SK-N-MC (cell line): ENCODE measurements around the gene CT47C1.

ENCODE experiments used
- DNase-seq: peaks from one replicate; pipeline ENCODE4 v3.0.0-alpha.2; 2011; ENCODE audit warnings: low read depth, low spot score
- H3K27ac ChIP-seq: fragments of 200-600 bp; sonication (generic); 2 replicates; pipeline ENCODE4 v1.5.1; 2016; ENCODE audit warnings: mixed run types
- H3K36me3 ChIP-seq: fragments of 200-600 bp; sonication (generic); 2 replicates; pipeline ENCODE4 v1.6.1; 2017; ENCODE audit warnings: antibody characterized with exemption, low read length, mixed read lengths; ENCODE audit not compliant: insufficient read depth
- H3K4me3 ChIP-seq: fragments of 200-600 bp; sonication (generic); 2 replicates; pipeline ENCODE4 v1.5.1; 2016
- H3K9ac ChIP-seq: fragments of 200-600 bp; sonication (generic); 2 replicates; pipeline ENCODE4 v1.8.0; 2017; ENCODE audit warnings: mixed run types, mixed read lengths; ENCODE audit not compliant: insufficient read length
- H3K9me3 ChIP-seq: fragments of 200-600 bp; sonication (generic); 2 replicates; pipeline ENCODE4 v1.6.1; 2017; ENCODE audit warnings: low read depth, mild to moderate bottlenecking, antibody characterized with exemption, low read length, moderate library complexity, mixed read lengths
- EZH2 ChIP-seq: fragments of 200-600 bp; sonication (generic); IDR thresholded peaks from one replicate; pipeline ENCODE4 v1.6.1; 2017; ENCODE audit warnings: antibody characterized with exemption
- FOXP2 ChIP-seq: optimal IDR thresholded peaks from 2 replicates; pipeline ENCODE3; 2011; ENCODE audit warnings: mild to moderate bottlenecking, moderate library complexity; ENCODE audit not compliant: insufficient read depth; ENCODE audit errors: extremely low read length, control extremely low read depth
- POLR2AphosphoS5 ChIP-seq: IDR thresholded peaks from 2 replicates; pipeline ENCODE4 v1.6.1; 2012; ENCODE audit warnings: mild to moderate bottlenecking, low read depth, low read length, borderline replicate concordance

CT47C1 gene

DNA sequence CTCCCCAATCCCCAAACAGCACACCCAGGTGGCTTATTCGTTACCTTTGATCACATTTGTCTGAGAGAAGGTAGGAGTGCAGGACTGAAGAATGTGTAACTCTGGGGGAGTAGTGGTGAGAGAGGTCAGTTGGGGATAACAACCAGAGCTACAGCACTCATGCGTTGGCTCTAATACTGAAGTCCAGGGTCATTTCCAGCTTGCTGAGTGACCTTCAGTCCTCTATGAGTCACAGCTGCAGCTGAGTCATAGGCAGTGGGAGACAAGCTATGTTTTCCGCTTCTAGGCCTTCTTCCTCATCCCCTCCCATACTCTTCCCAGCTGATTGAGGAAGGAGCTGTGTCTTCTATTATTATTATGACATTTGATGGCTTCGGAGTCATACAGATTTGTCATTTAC lies 31.6 kb upstream of the CT47C1 start:
- no peak for DNase-seq
- Histone ChIP-seq H3K36me3 (no peaks in the 10 kb centered on the region), H3K9me3 (no peaks in the 10 kb centered on the region), H3K27ac (no peak overlapping the region), H3K4me3 (no peak overlapping the region), H3K9ac (no peak overlapping the region)
- TF ChIP-seq EZH2: no peak
- no peak for TF ChIP-seq FOXP2
- TF ChIP-seq POLR2AphosphoS5: no peak

DNA sequence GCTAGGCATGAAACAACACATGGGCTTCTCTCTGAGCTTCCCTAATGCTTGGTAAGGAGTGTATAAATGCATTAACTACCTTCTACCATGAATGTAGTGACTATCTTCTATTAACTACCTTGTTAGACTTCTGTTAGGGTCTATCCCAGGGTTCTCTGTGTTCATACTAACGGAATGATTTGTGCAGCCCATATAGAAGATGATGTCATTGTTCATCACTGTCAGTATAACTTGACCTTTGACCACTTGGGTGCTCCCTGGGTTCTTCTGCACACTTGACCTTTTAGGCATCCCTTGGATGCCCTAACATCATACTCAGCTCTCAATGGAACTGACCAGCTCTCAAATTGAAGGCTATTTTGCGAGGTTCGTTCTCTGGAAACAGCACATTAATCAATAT lies 30.8 kb upstream of the CT47C1 start:
- Histone ChIP-seq H3K27ac (no peak overlapping the region), H3K4me3 (no peak overlapping the region), H3K9ac (no peak overlapping the region), H3K9me3 (no peaks in the 10 kb centered on the region), H3K36me3 (no peaks in the 10 kb centered on the region)
- TF ChIP-seq FOXP2 (no peak), POLR2AphosphoS5 (no peak), EZH2 (no peak)
- no peak for DNase-seq

DNA sequence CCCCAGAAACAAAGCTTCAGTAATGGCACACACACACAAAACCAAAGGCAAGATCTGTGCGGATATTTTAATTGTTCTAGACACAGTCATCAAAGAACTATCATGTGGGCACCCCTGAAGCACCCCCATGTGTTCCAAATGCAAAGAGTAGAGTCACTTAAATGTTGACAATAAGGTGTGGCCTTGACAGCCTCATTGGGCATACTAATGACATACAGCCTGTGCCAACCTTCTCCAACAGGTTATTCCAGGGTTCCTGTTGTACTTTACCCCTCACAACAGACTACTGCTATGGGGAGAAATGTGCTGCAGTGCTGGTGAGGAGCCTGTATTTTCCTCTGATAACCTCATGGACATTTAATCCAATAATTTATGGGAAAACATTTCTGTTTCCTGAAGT lies 29.8 kb upstream of the CT47C1 start:
- Histone ChIP-seq H3K36me3 (no peaks in the 10 kb centered on the region), H3K9ac (no peak overlapping the region), H3K4me3 (no peak overlapping the region), H3K27ac (no peak overlapping the region), H3K9me3 (no peaks in the 10 kb centered on the region)
- no peak for DNase-seq
- no peak for TF ChIP-seq POLR2AphosphoS5
- TF ChIP-seq FOXP2: no peak
- no peak for TF ChIP-seq EZH2

DNA sequence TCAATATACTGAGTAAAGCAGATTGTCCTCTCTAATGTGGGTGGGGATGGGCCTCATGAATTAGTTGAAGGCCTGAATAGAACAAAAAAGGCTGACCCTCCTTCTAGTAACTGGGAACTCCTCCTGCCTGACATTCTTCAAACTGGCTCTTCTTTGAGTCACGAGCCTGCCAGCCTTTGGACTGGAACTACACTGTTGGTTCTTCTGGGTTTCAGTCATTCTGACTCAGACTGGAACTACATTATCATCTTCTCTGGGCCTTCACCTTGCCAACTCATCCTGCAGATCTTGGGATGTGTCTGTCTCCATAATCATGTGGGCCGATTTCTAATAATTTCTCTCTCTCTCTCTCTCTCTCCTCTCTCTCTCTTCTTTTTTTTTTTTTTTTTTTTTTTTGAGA lies 26.9 kb upstream of the CT47C1 start:
- Histone ChIP-seq H3K36me3 (no peaks in the 10 kb centered on the region), H3K9ac (no peak overlapping the region), H3K4me3 (no peak overlapping the region), H3K9me3 (no peaks in the 10 kb centered on the region), H3K27ac (no peak overlapping the region)
- TF ChIP-seq FOXP2: no peak
- TF ChIP-seq POLR2AphosphoS5: no peak
- TF ChIP-seq EZH2: no peak
- DNase-seq: no peak

DNA sequence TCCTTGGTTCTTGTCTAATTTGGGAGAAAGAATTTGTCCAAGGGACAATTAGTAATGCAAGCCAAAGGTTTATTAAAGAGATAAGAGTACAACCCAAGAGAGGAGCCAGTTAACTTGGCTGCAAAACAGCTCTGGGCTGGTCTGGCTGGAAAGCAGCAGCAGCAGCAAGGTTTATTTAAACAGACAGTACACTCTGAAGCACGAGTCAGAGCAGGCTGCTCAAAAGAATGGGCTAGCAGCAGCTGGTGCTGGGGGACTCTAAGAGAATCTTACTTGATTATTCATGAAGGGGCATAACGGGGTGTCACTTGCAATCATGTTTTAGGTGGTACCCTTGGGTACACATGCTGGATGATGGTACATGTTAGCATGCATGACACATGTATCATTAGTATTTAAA lies 17.1 kb upstream of the CT47C1 start:
- Histone ChIP-seq H3K27ac (no peak overlapping the region), H3K9ac (no peak overlapping the region), H3K9me3 (no peaks in the 10 kb centered on the region), H3K36me3 (no peaks in the 10 kb centered on the region), H3K4me3 (no peak overlapping the region)
- no peak for TF ChIP-seq FOXP2
- TF ChIP-seq POLR2AphosphoS5: no peak
- no peak for TF ChIP-seq EZH2
- DNase-seq: no peak

DNA sequence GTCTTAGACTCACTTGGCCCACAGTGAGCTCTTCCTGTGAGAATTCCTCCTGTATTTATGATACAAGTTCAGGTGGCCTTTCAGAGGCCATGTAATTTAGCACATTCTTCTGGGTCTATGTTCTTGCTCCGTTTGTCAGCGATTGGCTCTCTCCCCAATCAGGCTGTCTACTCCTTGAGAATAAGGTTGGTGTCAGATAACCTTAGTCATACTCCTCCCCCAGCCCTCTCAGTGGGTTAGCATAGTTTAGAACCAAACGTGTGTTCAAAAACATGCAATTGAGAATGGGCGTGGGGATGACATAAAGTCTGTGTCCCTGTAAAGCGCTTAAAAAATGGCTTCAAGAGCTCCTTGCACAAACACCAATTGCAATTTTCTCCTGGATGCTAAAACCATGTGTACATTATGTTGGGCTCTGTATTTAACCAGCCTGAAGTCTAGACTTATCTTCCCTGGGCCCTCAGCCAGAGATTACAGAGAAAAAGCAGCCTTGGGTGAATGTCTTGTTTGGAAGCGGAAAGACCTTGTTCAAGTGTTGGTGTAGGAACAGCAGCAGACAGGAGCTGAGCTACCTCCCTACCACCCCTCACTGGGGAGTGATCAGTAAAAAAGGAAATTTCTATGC lies 9.9 kb upstream of the CT47C1 start:
- TF ChIP-seq FOXP2 (no peak), EZH2 (no peak), POLR2AphosphoS5 (no peak)
- DNase-seq: no peak
- no peaks in the 10 kb centered on the region for H3K36me3 ChIP-seq
- no peaks in the 10 kb centered on the region for H3K9me3 ChIP-seq
- H3K27ac ChIP-seq: no peak overlapping the region
- H3K4me3 ChIP-seq: no peak overlapping the region
- H3K9ac ChIP-seq: no peak overlapping the region

DNA sequence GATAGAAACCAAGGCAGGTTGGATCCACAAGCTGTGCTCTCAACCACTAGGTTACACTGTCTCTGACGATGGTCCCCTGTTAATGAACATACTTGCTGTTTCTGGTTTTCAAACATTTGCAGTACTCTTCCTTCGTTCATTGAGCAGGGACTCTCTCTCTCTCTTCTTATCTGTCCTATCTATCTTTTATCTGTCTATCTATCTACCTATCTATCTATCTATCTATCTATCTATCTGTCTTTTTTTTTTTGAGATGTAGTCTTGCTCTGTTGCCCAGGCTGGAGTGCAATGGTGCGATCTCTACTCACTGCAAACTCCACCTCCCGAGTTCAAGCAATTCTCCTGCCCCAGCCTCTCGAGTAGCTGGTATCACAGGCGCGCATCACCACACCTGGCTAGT lies 9.4 kb upstream of the CT47C1 start:
- Histone ChIP-seq H3K36me3 (no peaks in the 10 kb centered on the region), H3K27ac (no peak overlapping the region), H3K9ac (no peak overlapping the region), H3K9me3 (no peaks in the 10 kb centered on the region), H3K4me3 (no peak overlapping the region)
- DNase-seq: no peak
- no peak for TF ChIP-seq EZH2
- TF ChIP-seq POLR2AphosphoS5: no peak
- no peak for TF ChIP-seq FOXP2

DNA sequence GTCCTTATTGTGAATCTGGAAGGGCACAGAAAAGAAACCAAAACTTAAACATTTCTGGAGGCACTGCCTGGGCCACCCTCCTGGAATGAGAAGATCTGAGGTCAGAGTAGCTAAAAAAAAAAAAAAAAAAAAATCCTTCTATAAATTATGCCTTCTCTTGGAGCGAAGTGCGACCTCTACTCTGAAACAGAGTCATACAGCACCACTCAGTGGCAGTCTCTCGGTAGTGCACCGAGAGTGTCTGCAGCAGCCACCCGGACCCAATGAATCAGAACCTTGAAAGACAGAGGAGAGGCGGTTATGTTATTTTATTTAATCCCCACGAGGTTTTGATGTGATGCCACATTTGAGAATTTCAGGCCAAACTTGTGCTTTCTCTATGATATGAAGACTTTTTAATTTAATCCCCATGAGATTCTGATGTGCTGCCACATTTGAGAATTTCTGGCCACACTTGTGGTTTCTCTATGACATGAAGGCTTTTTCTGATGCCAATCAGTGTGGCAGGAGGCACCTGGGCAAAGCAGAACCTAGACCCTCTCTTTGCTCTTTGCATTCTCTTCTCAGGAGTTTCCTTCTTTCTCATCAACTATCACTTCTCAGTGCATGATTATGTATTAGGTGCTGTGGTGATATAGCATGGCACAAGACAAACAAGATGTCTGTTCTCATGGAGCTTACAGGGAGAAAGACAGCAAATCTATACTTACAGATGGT lies 5.6 kb upstream of the CT47C1 start:
- Histone ChIP-seq H3K4me3 (no peak overlapping the region), H3K9ac (no peak overlapping the region), H3K9me3 (no peaks in the 10 kb centered on the region), H3K36me3 (no peaks in the 10 kb centered on the region), H3K27ac (no peak overlapping the region)
- TF ChIP-seq FOXP2 (no peak), POLR2AphosphoS5 (no peak), EZH2 (no peak)
- no peak for DNase-seq
